ENCODE results near the gene SLC27A3. TPM values are rescaled to one million over a fixed set of nuclear protein-coding genes. Genes with fewer than 3 reads are reported as not detected.

The SLC27A3 gene
- total and polyA plus RNA-seq, 2 donors from 2014 or later = 36.9 to 54.0 TPM

DNA sequence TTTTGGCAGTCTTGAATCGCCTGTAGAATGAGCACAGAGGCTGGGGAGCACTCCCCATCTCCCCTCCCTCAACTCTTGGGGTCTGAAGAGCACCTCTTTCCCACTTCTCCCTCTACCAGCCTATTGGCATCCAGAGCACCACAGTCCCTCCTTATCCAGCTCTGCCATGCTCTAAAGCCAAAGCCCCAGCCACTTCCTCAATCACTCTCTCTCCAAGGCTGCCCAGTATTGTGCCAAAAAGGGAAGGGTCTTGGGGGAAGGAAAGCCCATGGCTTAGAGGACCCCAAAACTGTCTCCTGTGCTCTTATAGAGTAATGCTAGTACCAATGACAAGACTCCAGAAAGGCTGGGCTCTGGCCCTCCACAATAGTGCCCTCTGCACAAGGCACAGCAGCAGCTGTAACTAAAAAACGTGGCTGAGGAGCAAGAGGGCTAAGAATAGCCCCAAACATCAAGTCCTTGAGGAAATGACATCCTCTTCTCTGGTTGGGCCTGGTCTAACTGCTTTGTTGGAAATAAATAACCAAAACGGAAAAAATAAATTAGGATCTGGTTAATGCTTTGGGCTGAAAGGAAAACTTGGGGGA lies 28.4 kb downstream of the SLC27A3 start:
- Histone ChIP-seq H3K9ac (ENCODE audit: low read length in 3 of 3) (no peak overlapping the region), H3K4me3 (ENCODE audit: low read length in 3 of 3) (no peak overlapping the region), H3K9me3 (ENCODE audit: control insufficient read depth in 2 of 3, insufficient read depth in 1 of 3, low read length in 3 of 3) (no peaks in the 10 kb centered on the region), H3K27me3 (ENCODE audit: control insufficient read depth, insufficient read depth, low read length) (no peaks in the 10 kb centered on the region), H3K27ac (ENCODE audit: low read depth in 2 of 2, low read length in 2 of 2) (peak overlapping the region in 1 of 2 donors; percentile 59), H3K36me3 (ENCODE audit: control insufficient read depth in 2 of 3, insufficient read depth in 3 of 3, low read length in 3 of 3) (peaks cover 7 to 11% (median 8%) of the 10 kb centered on the region in 3 donors), H3K4me1 (ENCODE audit: control insufficient read depth in 2 of 3, insufficient read depth in 2 of 3, low read depth in 1 of 3, low read length in 3 of 3) (peaks cover 0 to 3% (median 0%) of the 10 kb centered on the region in 3 donors)
- TF ChIP-seq, protein P1, sequence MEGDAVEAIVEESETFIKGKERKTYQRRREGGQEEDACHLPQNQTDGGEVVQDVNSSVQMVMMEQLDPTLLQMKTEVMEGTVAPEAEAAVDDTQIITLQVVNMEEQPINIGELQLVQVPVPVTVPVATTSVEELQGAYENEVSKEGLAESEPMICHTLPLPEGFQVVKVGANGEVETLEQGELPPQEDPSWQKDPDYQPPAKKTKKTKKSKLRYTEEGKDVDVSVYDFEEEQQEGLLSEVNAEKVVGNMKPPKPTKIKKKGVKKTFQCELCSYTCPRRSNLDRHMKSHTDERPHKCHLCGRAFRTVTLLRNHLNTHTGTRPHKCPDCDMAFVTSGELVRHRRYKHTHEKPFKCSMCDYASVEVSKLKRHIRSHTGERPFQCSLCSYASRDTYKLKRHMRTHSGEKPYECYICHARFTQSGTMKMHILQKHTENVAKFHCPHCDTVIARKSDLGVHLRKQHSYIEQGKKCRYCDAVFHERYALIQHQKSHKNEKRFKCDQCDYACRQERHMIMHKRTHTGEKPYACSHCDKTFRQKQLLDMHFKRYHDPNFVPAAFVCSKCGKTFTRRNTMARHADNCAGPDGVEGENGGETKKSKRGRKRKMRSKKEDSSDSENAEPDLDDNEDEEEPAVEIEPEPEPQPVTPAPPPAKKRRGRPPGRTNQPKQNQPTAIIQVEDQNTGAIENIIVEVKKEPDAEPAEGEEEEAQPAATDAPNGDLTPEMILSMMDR (IDR thresholded peaks at IDR 0.05; ENCODE audit: borderline replicate concordance, extremely low read depth, insufficient read depth) = no peak
- no peak for DNase-seq
- no peak for FAIRE-seq
- intact Hi-C loops (cut with DNase I) = no loop called here

DNA sequence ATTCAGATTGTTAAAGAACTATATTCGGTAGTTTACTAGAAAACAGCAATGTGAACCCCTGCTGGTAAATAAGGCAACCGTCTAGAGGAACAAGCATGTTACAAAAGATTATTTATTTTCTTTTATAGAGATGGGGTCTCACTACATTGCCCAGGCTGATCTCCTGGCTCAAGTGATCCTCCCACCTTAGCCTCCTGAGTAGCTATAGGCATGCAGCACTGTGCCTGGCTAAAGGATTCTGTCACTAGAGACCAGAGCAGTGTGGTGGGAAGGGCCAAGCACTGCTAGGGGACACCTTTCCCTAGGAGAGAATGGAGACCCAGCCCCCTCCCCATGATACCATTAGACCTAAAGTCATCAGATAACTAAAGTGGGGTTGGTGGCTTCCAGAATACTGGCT lies 28.9 kb downstream of the SLC27A3 start:
- Histone ChIP-seq H3K9me3 (ENCODE audit: control insufficient read depth in 2 of 3, insufficient read depth in 1 of 3, low read length in 3 of 3) (no peaks in the 10 kb centered on the region), H3K36me3 (ENCODE audit: control insufficient read depth in 2 of 3, insufficient read depth in 3 of 3, low read length in 3 of 3) (peaks cover 7 to 16% (median 8%) of the 10 kb centered on the region in 3 donors), H3K4me3 (ENCODE audit: low read length in 3 of 3) (no peak overlapping the region), H3K9ac (ENCODE audit: low read length in 3 of 3) (no peak overlapping the region), H3K4me1 (ENCODE audit: control insufficient read depth in 2 of 3, insufficient read depth in 2 of 3, low read depth in 1 of 3, low read length in 3 of 3) (peaks cover 0 to 3% (median 0%) of the 10 kb centered on the region in 3 donors), H3K27me3 (ENCODE audit: control insufficient read depth, insufficient read depth, low read length) (no peaks in the 10 kb centered on the region), H3K27ac (ENCODE audit: low read depth in 2 of 2, low read length in 2 of 2) (no peak overlapping the region)
- TF ChIP-seq, protein P1 (IDR thresholded peaks at IDR 0.05; ENCODE audit: borderline replicate concordance, extremely low read depth, insufficient read depth) = no peak
- DNase-seq (no peak), FAIRE-seq (no peak)
- intact Hi-C loops (cut with DNase I) = no loop called here

DNA sequence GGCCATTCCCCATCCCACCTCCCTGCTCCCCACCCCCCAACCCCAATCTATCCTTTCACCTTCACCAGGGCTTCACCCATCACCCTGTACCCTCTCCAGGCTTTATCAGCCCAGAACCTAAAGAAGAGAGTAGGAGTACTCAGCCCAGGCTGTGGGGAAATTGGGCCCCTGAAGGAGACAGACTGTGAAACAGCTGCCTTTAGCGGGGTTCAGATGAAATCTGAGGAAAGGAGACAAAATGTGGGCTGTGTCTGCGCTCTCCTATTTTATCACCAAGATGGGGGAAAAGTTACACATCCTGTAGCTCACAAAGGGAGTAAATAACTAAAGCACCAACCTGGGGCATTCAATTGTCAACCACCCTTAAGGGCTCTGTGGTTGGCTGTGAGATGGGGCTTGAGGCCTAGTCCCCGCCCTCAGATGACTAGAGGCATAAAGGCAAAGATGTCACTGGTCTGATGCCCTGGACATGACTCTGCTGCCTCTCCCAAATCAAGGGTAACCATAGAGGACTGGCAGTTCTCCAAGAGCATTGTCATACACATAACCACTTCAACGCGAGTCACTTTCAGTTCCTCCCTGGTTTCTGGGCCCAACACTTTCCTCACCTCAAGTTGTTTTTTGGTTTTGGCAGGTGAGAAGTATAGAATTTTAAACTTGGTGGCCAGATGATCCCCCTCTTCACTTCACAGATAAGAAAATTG lies 30.0 kb downstream of the SLC27A3 start:
- H3K4me3 ChIP-seq (ENCODE audit: low read length in 3 of 3) = no peak overlapping the region
- peak overlapping the region in 1 of 2 donors; percentile 37 for H3K27ac ChIP-seq (ENCODE audit: low read depth in 2 of 2, low read length in 2 of 2)
- H3K9me3 ChIP-seq (ENCODE audit: control insufficient read depth in 2 of 3, insufficient read depth in 1 of 3, low read length in 3 of 3) = no peaks in the 10 kb centered on the region
- FAIRE-seq (no peak), DNase-seq (no peak)
- intact Hi-C loops (cut with DNase I) = no loop called here
- peaks cover 0 to 3% (median 0%) of the 10 kb centered on the region in 3 donors for H3K4me1 ChIP-seq (ENCODE audit: control insufficient read depth in 2 of 3, insufficient read depth in 2 of 3, low read depth in 1 of 3, low read length in 3 of 3)
- no peaks in the 10 kb centered on the region for H3K27me3 ChIP-seq (ENCODE audit: control insufficient read depth, insufficient read depth, low read length)
- H3K36me3 ChIP-seq (ENCODE audit: control insufficient read depth in 2 of 3, insufficient read depth in 3 of 3, low read length in 3 of 3) = peaks cover 9 to 26% (median 15%) of the 10 kb centered on the region in 3 donors
- no peak overlapping the region for H3K9ac ChIP-seq (ENCODE audit: low read length in 3 of 3)
- TF ChIP-seq, protein P1 (IDR thresholded peaks at IDR 0.05; ENCODE audit: borderline replicate concordance, extremely low read depth, insufficient read depth) = no peak

All from kidney (tissue), 14 donors.